Activated CD8-positive, alpha-beta T cell treated with anti-CD3 and anti-CD28 coated beads for 36 hours (primary cell): ENCODE measurements around the gene LYRM2. TPM values are rescaled to one million over a fixed set of nuclear protein-coding genes. Genes with fewer than 3 reads are reported as not detected.

ENCODE experiments used
- ATAC-seq: fragments of 200-7000 bp; cut with Tn5 transposase; one replicate; pipeline ENCODE4 v1.10.0; 2021; ENCODE audit warnings: mild to moderate bottlenecking, moderate library complexity
- CTCF ChIA-PET: fragments of 350-600 bp; sonication (Branson Sonifier 250); formaldehyde crosslinking; loops from one replicate; lab custom pipeline; 2021; ENCODE audit warnings: antibody characterized with exemption; lab: Charles Lee
- POLR2A ChIA-PET: fragments of 350-600 bp; sonication (Branson Sonifier 250); formaldehyde crosslinking; loops from one replicate; lab custom pipeline; 2021; ENCODE audit warnings: antibody characterized with exemption; lab: Charles Lee
- DNase-seq: peaks from one replicate; pipeline ENCODE4 v3.0.0-alpha.2; 2020
- H3K27ac Mint-ChIP-seq: one replicate; pipeline ENCODE4 v1.8.0; 2021; ENCODE audit warnings: mild to moderate bottlenecking, mixed read lengths
- H3K27me3 Mint-ChIP-seq: one replicate; pipeline ENCODE4 v1.8.0; 2021; ENCODE audit warnings: mixed read lengths
- H3K36me3 Mint-ChIP-seq: one replicate; pipeline ENCODE4 v1.8.0; 2021; ENCODE audit warnings: low read depth, mixed read lengths
- H3K4me1 Mint-ChIP-seq: one replicate; pipeline ENCODE4 v1.8.0; 2021; ENCODE audit warnings: low read depth, mixed read lengths
- H3K4me3 Mint-ChIP-seq: one replicate; pipeline ENCODE4 v1.8.0; 2021; ENCODE audit warnings: mild to moderate bottlenecking, moderate library complexity, mixed read lengths
- H3K9me3 Mint-ChIP-seq: one replicate; pipeline ENCODE4 v1.8.0; 2021; ENCODE audit warnings: mixed read lengths
- intact Hi-C: fragments of 100-400 bp; cut with micrococcal nuclease; formaldehyde crosslinking; loops from one replicate; pipeline ENCODE4 v1.10.0; 2022
- total RNA-seq, 2 experiments: library from RNA; stranded (reverse); gene quantifications; one replicate each; pipeline ENCODE4 v1.2.3, GENCODE V29; 2021
- TF ChIP-seq, protein P1 (sequence below): fragments of 200-600 bp; IDR thresholded peaks from one replicate; pipeline ENCODE4 v1.8.0; 2022; ENCODE audit warnings: antibody characterized with exemption, mild to moderate bottlenecking

Gene LYRM2
- total RNA-seq, 2 experiments from 2014 or later, result 23.6 to 23.7 TPM

GRCh38 chr6:89522778-89523177, 115.8 kb downstream of the LYRM2 start:
- CTCF ChIA-PET, result interaction anchor here (1.1 kb wide), 1 partner anchor 90 kb away, joined by 3 read pairs; no protein-coding TSS in a partner anchor
- TF ChIP-seq, protein P1, sequence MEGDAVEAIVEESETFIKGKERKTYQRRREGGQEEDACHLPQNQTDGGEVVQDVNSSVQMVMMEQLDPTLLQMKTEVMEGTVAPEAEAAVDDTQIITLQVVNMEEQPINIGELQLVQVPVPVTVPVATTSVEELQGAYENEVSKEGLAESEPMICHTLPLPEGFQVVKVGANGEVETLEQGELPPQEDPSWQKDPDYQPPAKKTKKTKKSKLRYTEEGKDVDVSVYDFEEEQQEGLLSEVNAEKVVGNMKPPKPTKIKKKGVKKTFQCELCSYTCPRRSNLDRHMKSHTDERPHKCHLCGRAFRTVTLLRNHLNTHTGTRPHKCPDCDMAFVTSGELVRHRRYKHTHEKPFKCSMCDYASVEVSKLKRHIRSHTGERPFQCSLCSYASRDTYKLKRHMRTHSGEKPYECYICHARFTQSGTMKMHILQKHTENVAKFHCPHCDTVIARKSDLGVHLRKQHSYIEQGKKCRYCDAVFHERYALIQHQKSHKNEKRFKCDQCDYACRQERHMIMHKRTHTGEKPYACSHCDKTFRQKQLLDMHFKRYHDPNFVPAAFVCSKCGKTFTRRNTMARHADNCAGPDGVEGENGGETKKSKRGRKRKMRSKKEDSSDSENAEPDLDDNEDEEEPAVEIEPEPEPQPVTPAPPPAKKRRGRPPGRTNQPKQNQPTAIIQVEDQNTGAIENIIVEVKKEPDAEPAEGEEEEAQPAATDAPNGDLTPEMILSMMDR, result no peak
- H3K36me3 Mint-ChIP-seq, result no peaks in the 10 kb centered on the region
- intact Hi-C loops, result no loop called here
- POLR2A ChIA-PET, result no interaction called here
- no peak for DNase-seq
- H3K27me3 Mint-ChIP-seq, result no peaks in the 10 kb centered on the region
- ATAC-seq, result no peak
- H3K27ac Mint-ChIP-seq, result no peak overlapping the region
- H3K4me3 Mint-ChIP-seq, result no peak overlapping the region
- no peaks in the 10 kb centered on the region for H3K4me1 Mint-ChIP-seq
- H3K9me3 Mint-ChIP-seq, result no peaks in the 10 kb centered on the region

GRCh38 chr6:89520736-89521135, 117.8 kb downstream of the LYRM2 start:
- no peaks in the 10 kb centered on the region for H3K36me3 Mint-ChIP-seq
- H3K4me1 Mint-ChIP-seq, result no peaks in the 10 kb centered on the region
- no peak overlapping the region for H3K4me3 Mint-ChIP-seq
- H3K9me3 Mint-ChIP-seq, result no peaks in the 10 kb centered on the region
- ChIA-PET POLR2A (no interaction called here), CTCF (interaction anchor here (1.5 kb wide), 1 partner anchor 8 kb away, joined by 4 read pairs; no protein-coding TSS in a partner anchor)
- no peaks in the 10 kb centered on the region for H3K27me3 Mint-ChIP-seq
- H3K27ac Mint-ChIP-seq, result no peak overlapping the region
- intact Hi-C loops, result no loop called here
- TF ChIP-seq, protein P1, result no peak
- ATAC-seq, result no peak
- no peak for DNase-seq

DNA sequence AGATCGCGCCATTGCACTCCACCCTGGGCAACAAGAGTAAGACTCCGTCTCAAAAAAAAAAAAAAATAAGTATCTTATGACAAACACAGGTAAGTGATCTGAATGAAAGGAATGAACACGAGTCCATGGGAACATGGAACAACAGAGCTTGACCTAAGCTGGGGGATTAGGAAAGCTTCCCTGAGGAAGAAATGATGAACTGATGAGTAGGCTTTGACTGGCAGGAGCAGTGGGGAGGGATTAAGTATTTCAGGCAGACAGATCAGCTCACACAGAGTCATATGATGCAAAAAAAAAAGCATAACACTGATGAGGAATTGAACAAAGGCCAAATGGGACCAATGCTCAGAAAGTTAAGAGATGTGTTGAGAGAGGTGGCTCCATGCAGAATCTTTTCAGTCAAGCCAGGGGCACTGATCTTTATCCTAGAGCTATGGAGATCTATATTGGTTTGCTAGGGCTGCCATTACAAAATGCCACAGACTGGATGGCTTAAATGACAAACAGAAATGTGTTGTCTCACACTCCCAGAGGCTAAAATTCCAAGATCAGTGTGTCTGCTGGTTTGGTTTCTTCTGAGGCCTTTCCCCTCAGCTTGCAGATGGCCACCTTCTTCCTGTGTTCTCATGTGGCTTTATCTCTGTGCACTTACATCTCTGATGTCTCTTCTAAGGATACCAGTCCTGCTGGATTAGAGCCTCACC, 120.0 kb downstream of the LYRM2 start:
- H3K9me3 Mint-ChIP-seq, result no peaks in the 10 kb centered on the region
- ChIA-PET CTCF (no interaction called here), POLR2A (no interaction called here)
- H3K4me1 Mint-ChIP-seq, result no peaks in the 10 kb centered on the region
- H3K27ac Mint-ChIP-seq, result no peak overlapping the region
- intact Hi-C loops, result no loop called here
- H3K27me3 Mint-ChIP-seq, result no peaks in the 10 kb centered on the region
- TF ChIP-seq, protein P1, result no peak
- H3K36me3 Mint-ChIP-seq, result no peaks in the 10 kb centered on the region
- DNase-seq, result no peak
- ATAC-seq, result no peak
- H3K4me3 Mint-ChIP-seq, result no peak overlapping the region

Other genes starting within 250 kb of the LYRM2 start
- gene RRAGD, start 226.5 kb downstream of the LYRM2 start, total RNA-seq, result 10 to 100 TPM; 19.7 to 22.1 TPM
- 1 to 10 TPM; 3.5 to 4.9 TPM for gene ANKRD6, start 205.6 kb downstream of the LYRM2 start, total RNA-seq
- 10 to 100 TPM; 69.0 TPM for gene MDN1, start 181.0 kb upstream of the LYRM2 start, total RNA-seq
- 10 to 100 TPM; 33.3 to 33.6 TPM for gene CASP8AP2, start 191.1 kb upstream of the LYRM2 start, total RNA-seq